CD4-positive, alpha-beta T cell treated with Interferon gamma for 1 hour (primary cell): ENCODE measurements around the gene TMEM204.
A peak's percentile ranks its signal among the peaks of the same experiment; 100 is the strongest.

Experiments
- DNase-seq: peaks from one replicate; pipeline ENCODE4 v3.0.0-alpha.2; 2020

TMEM204 gene

GRCh38 chr16:1533443-1533951, at the start of gene TMEM204:
Gene TMEM204 (plus strand): TSS chr16:1533666. CDS start chr16:1534276, 610 bp downstream.
- peak; percentile 14 for DNase-seq

DNA sequence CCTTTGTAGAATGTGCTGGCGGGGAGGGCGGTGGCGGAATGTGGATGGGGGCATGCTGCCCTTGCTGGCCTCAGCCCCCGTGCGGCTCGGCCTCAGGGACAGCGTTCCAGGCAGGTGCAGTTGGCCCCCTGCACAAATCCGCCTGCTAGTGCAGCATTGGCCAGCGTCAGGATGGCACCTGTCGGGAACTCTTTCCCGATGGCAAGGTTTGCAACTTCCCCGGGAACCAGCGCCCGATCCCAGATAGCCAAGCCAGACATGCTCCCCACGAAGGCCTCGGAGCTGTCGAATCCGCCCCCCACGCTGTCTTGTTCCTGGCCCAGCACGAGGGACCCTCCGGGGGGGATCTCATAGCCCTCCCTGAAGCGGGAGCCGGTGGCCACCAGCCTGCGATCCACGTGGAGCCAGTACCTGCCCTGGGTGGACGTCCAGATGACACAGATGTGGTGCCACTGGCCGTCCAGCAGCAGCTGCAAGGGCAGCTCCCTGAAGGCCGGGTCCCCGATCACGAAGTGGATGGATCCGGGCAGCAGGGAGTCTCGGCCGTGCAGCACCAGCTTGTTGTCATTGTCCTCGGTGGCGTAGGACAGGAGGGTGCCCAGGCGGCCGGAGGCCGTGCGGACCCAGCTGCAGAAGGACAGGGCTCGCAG, 47.5 kb upstream of the TMEM204 start:
- DNase-seq = no peak

DNA sequence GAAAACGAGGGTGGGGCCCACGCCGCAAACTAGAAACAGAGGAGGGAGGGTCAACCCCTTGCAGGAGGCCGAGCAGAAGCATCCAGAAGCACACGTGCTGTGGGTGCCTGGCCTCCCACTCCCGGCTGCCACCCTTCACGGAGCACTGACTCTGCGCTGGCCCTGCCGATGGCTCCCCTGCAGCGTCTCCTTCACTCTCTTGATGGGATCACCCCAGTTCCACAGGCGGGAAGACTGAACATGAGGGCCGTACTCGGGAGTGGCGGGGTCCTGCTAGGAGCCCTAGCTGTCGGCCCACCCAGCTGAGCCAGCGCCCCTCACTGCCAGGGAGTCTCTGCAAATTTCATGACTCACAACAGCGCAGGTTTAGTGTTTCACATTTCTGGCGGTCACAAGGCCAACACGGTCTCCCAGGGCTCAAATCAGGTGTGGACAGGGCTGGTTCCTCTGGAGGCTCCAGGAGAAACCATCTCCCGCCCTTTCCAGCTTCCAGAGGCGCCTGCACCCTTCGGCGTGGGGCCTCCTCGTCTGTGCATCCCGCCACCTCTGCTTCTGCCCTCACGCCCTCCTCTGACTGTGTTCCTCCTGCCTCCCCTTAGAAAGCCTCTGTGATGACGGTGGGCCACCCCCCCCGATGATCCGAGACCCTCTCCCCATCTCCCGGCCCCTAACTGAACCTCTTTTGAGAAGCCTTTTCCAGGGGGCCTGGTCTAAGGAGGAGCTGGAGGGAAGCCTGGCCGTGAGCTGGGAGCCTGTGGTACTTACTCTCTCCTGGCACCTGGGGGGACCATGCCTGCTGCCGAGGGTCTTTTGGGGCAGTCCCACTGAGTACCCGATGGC, 46.7 kb upstream of the TMEM204 start:
- DNase-seq = no peak

- no peak for DNase-seq
Measured at GRCh38 chr16:1487395-1488053, 45.9 kb upstream of the TMEM204 start.

DNA sequence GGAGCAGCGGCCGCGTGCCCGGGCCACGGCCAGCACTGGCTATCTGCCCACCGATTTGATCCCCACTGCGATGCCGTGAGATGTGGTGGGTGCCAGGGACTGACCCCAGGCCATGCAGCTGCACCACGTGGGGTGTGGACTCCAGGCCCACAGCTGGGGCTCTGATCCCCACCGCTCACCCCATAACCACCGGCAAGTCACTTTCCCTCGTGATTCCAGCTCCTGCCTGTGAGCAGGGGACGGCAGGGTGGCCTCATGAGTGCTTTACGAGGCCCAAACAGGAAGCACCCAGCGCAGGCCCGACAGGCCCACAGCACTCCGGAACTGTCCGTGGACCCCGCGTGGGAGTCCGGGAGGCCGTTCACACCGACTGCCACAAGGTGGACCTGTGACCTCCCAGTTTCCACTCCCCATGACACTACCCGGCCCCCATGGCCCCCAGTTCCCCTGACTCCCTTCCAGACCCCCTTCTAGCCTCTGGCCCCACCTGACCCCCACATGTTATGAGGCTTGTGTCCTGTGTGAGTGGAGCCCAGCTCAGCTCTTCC, 45.3 kb upstream of the TMEM204 start:
- DNase-seq = no peak

DNA sequence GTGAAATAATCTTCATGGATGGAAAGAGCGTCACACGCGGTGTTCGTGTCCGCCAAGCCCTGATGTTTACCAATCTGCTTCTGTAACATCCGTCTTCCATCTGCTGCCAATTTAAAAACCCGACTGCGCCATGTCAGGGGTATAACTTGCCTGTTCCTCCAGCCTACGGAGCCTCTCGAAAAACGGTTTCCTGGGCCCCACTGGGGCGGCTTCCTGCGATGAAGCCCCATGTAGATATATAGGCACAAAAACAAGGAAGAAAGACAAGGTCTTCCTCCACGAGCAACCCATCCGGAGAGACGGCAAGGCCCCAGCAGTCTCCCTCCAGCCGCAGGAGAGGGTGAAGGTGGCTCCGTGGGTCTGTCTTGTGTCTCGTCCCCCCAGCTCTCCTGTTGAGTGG, 44.8 kb upstream of the TMEM204 start, which contains the start of gene PTX4:
Gene PTX4 (minus strand): TSS at position 326 of the 400 bp plus-strand sequence. CDS start 35 bp downstream, at position 291.
- DNase-seq = no peak

DNA sequence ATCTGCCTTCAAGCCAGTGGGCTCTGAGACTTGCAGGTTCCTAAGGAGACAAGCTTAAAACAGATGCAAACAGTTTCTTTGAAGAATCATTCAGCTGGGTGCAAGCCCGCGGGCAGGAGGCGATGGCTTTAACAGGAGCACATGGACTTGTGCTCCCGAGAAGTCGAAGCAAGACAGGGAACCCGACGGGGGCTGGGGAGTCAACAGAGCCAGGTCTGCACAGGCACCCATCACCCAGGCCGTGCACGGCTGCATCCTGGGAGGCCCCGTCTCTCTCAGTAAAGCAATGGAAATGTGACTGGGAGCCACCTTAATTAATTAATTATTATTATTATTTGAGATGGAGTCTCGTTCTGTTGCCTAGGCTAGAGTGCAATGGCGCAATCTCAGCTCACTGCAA, 44.4 kb upstream of the TMEM204 start:
- DNase-seq = no peak

DNA sequence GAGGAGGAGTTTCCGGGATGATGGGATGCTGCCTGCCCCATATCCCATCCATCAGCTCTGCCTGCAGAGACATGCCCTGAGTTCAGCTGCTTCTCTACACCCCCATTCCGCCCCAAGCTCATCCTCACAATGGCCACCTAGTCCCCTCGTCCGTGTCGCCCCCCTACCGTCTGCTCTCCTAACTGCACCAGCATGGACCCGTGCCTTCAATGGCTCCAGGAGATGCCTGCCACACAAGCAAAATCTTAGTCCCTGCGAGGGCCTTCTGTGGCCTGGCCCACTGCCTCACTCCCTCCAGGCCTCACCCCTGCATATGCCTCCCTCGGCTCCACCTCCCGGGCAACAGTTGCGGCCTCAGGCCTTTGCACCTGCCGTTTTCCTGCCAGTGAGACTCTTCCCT, 42.1 kb upstream of the TMEM204 start:
- DNase-seq = no peak

DNA sequence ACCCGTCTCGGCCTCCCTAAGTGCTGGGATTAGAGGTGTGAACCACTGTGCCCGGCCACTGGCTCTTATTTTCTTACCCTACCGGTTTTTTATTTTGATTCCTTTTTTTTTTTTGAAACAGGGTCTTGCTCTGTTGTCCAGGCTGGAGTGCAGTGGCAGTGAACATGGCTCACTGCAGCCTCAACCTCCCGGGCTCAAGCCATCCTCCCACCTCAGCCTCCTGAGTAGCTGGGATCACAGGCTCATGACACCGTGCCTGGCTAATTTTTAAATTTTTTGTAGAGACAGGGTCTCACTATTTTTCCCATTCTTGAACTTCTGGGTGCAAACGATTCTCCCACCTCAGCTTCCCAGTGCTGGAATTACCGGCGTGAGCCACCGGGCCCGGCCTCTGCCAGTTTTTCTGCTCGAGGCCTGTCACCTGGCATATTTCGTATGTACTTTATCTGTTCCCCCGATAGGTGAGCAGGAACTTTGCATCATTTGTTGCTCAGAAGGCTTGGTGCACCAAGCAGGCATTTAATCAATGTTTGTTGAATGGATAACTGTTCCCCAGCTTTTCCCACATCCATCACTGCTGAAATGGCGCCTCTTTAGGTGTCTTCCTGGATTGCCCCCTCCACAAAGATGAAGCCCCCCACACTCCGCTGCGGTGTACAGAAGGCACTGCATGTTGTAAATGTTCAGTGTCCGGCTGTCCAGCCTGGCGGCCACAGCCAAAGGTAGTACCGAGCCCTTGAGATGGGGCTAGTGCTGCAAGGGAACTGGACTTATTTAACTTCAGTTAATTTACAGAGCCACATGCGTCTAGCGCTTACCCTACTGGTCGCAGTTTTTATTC, 41.2 kb upstream of the TMEM204 start:
- no peak for DNase-seq

DNA sequence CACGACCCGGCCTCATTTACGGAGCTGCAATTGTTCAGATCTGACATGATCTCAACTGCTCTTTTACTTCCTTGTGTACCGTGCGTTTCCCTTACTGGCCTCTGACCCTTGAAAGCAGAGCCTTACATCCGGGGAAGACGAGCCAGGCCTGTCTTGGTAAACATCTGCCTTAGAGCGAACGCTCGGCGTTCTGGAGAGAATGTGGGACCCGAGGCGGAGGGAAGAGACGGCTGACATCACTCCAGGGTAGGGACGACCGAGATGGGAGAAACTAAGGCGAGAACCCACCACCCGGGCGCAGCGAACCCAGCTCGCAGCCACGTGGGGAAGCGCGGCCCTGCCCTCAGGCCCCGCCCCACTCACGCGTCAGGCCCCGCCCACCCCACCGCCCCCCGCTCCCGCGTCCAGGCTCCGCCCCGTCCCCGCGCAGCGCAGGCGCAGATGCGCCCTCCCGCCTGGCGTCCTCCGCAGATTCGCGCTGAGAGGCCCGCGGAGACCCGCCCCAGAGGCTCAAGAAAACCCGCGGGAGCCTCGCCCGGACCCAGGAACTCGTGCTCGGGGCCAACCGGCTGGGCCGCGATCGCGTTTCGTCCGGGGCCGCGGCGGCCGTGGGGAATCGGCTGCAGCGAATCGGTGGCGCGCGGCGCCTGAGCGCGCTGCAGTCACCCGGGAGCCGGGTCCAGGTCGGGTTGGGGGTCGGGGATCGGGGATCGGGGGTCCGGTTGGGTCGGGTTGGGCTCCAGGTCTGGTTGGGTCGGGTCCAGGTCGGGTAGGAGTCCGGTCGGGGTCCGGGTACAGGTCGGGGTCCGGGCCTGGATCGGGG, 40.3 kb upstream of the TMEM204 start, which contains the start of gene TELO2:
Gene TELO2 (plus strand): TSS at position 438 of the 823 bp plus-strand sequence. CDS start 922 bp downstream, outside the sequence.
- DNase-seq = peak; percentile 81

DNA sequence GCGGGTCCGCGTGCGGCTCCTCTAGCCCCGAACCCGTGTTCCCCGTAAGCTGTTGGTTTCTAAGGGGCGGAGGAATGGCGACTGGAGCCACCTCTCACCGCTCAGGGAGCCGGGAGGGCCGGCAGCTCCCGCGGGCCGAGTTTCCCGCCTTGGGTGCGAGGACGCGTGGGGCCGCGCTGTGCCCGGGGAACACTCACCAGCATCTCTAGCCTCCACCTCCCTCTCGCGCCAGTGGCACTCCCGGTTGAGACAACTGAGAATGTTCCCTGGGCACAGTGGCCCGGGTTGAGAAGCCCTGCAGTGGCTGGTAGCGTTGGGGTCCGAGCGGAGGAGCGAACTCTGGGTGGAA, 39.7 kb upstream of the TMEM204 start:
- DNase-seq = no peak

- no peak for DNase-seq
Measured at GRCh38 chr16:1494129-1494640, 39.3 kb upstream of the TMEM204 start.

DNA sequence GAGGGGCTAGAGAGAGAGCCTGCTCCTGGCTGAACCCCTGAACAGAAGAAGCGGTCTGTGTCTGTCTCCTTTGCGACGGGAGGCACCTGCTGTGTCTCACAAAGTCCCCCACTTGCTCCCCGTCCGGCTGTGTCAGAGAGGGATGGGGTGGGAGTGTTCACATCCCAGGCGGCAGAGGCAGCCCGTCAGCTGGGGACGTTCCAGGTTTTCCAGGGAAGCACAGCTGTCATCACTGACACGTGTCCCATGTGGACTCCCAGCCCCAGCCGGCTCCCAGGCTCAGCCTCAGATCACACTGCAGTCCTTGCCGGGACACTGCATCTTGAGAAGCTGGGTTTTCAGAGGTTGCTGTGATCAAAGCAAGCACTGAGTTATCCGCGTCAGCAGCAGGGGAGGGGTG, 38.8 kb upstream of the TMEM204 start:
- no peak for DNase-seq

DNA sequence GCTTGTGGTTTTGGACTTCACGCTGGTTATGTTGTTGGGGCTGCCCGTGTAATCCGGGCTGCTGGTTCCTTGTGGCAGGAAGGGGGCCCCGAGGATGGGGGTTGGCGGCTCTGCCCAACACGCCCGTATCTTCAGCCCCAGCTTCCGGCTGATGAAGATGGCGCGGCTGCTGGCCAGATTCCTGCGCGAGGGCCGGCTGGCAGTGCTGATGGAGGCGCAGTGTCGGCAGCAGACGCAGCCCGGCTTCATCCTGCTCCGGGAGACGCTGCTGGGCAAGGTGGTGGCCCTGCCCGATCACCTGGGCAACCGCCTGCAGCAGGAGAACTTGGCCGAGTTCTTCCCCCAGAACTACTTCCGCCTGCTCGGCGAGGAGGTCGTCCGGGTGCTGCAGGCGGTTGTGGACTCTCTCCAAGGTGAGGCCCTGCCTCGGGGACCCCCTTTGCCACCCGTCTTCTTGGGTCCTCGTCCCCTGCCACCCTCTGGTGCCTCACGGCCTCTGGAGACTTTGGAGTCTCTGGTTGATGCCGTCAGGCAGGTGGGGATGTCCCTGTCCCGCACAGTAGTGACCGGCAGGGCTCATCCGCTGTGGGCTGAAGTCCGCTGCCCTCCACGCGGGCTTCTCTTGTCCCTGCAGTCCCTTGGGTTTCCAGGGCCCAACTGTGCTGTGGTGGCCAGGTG, 38.1 kb upstream of the TMEM204 start:
- DNase-seq = no peak

- no peak for DNase-seq
Measured at GRCh38 chr16:1495889-1496262, 37.6 kb upstream of the TMEM204 start.

- no peak for DNase-seq
Measured at GRCh38 chr16:1496464-1496863, 37.0 kb upstream of the TMEM204 start.

DNA sequence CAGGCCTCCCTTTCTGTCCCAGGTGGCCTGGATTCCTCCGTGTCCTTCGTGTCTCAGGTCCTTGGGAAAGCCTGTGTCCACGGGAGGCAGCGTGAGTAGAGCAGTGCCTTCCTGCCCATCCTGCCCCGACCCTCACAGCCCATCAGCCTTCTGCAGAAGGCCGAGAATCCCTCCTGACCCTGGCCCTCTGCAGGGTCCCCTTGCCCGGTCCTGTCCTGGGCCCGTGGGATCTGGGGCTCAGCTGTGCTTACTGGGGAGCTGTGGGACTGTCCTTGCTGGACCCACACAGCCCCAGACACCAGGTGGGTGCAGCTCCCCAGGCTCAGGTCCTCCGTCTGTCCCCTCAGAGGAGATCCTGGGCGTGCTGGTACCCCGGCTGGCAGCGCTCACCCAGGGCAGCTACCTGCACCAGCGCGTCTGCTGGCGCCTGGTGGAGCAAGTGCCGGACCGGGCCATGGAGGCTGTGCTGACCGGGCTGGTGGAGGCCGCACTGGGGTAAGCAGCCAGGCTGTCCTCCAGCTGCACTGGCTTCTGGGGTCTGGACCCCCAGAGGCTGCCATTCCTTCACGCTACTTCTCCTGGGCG, 36.4 kb upstream of the TMEM204 start:
- DNase-seq = no peak

DNA sequence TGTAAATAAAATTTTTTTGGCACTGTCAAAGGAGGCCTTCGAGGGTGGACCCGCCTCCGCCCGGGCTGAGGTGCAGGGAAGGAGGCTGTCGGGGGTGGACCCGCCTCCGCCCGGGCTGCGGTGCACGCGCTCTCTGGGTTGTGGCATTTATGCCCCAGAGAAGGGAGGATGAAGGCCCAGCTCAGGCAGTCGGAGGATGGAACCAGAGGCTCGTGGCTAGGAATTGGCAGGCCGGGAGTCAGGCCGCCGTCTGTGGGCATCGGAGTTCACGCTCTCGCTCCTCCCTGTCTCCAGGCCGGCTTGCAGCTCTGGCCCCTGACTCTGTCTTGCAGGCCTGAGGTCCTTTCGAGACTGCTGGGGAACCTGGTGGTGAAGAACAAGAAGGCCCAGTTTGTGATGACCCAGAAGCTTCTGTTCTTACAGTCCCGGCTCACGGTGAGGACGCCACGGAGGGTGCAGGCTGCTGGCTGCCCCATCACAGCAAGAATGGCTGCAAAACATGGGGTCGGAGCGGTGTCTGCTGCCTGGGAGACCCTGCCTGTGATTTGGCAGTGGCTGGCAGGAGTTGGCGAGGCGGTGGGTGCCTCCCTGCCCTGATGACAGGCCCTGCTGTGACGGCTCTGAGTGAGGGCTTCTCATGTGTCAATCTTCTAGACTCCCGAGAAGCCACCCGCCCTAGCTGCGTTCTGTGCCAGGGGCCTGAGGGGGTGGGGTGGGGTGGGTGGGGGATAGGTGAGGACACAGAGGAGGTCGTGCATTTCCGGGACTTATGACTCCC, 34.4 kb upstream of the TMEM204 start:
- no peak for DNase-seq

GRCh38 chr16:1499756-1500464, 33.6 kb upstream of the TMEM204 start:
- no peak for DNase-seq
